A549 (cell line): ENCODE results near the gene ATP9B. TPM values are rescaled to one million over a fixed set of nuclear protein-coding genes. Genes with fewer than 3 reads are reported as not detected.

Experiments used
- ATAC-seq, 2 experiments: fragments of 200-7000 bp in 1 of 2; fragments of >200 bp in 1 of 2; cut with Nextera tagmentation in 1 of 2; cut with Tn5 transposase in 1 of 2; 3 replicates each; pipeline versions ENCODE4 v1.8.0 to v1.9.1; 2018 to 2020; ENCODE audit warnings: mild to moderate bottlenecking in 1 of 2, moderate library complexity in 1 of 2
- CTCF ChIA-PET: fragments of 300-600 bp; sonication (Branson Sonifier 250); formaldehyde crosslinking; extraction: SDS; loops from one replicate; lab custom pipeline; 2021; ENCODE audit warnings: antibody characterized with exemption, inconsistent platforms; lab: Yijun Ruan, JAX
- POLR2A ChIA-PET: fragments of 350-600 bp; formaldehyde crosslinking; extraction: SDS; loops from one replicate; lab custom pipeline; 2021; ENCODE audit warnings: antibody characterized with exemption, inconsistent platforms; lab: Yijun Ruan, JAX
- DNase-seq, 2 experiments: peaks; one replicate each; pipeline versions ENCODE4 v3.0.0 to v3.0.0-alpha.2; 2011 to 2016; ENCODE audit warnings: low read depth in 1 of 2, low spot score in 1 of 2
- FAIRE-seq: peaks from 2 replicates; lab custom pipeline; 2011; peaks lifted over from hg19 to GRCh38; lab: Jason Lieb, UNC
- H3K27ac ChIP-seq, 2 experiments: fragments of >200 bp; sonication (Bioruptor Twin); formaldehyde crosslinking; 3 replicates each; pipeline ENCODE4 v1.5.1; 2016 to 2017
- H3K4me1 ChIP-seq: fragments of >200 bp; sonication (Bioruptor Twin); formaldehyde crosslinking; 3 replicates; pipeline ENCODE4 v1.6.1; 2016
- H3K4me2 ChIP-seq: fragments of >200 bp; sonication (Bioruptor Twin); formaldehyde crosslinking; 3 replicates; pipeline ENCODE4 v1.6.1; 2016
- H3K4me3 ChIP-seq: fragments of >200 bp; sonication (Bioruptor Twin); formaldehyde crosslinking; 3 replicates; pipeline ENCODE4 v1.5.1; 2016
- H3K9me3 ChIP-seq: fragments of >200 bp; sonication (Bioruptor Twin); formaldehyde crosslinking; 3 replicates; pipeline ENCODE4 v1.6.1; 2016
- BHLHE40 ChIP-seq: IDR thresholded peaks from 2 replicates; pipeline ENCODE4 v1.6.1; 2012; ENCODE audit warnings: low read depth, low read length, inconsistent platforms
- CBX8 ChIP-seq: fragments of 200-600 bp; sonication (generic); IDR thresholded peaks from 2 replicates; pipeline ENCODE4 v1.6.1; 2016
- E2F6 ChIP-seq: IDR thresholded peaks from 2 replicates; pipeline ENCODE4 v1.6.1; 2012; ENCODE audit warnings: low read depth, borderline replicate concordance
- EHF ChIP-seq: fragments of 250-450 bp; sonication (Bioruptor Pico); IDR thresholded peaks from 2 replicates; pipeline ENCODE4 v1.5.0; 2020; ENCODE audit warnings: mild to moderate bottlenecking
- EP300 ChIP-seq, 2 experiments: fragments of >200 bp; sonication (Bioruptor Twin); formaldehyde crosslinking; IDR thresholded peaks; 2 replicates in 1 of 2; 3 replicates in 1 of 2; pipeline ENCODE4 v1.6.1; 2016 to 2017
- GATA3 ChIP-seq: IDR thresholded peaks from 2 replicates; pipeline ENCODE4 v1.6.1; 2012; ENCODE audit warnings: borderline replicate concordance
- HES2 ChIP-seq: fragments of >200 bp; sonication (Bioruptor Twin); formaldehyde crosslinking; IDR thresholded peaks from 2 replicates; pipeline ENCODE4 v1.6.1; 2016
- HEYL ChIP-seq: fragments of 250-450 bp; sonication (Bioruptor Pico); IDR thresholded peaks from 2 replicates; pipeline ENCODE4 v1.8.0; 2021; ENCODE audit warnings: mild to moderate bottlenecking, moderate library complexity
- HOXA7 ChIP-seq: fragments of 250-450 bp; sonication (Bioruptor Pico); IDR thresholded peaks from 2 replicates; pipeline ENCODE4 v1.5.0; 2020; ENCODE audit warnings: mild to moderate bottlenecking, moderate library complexity
- HOXB5 ChIP-seq: fragments of 250-450 bp; sonication (Bioruptor Pico); IDR thresholded peaks from 2 replicates; pipeline ENCODE4 v1.5.0; 2020; ENCODE audit warnings: mild to moderate bottlenecking, moderate library complexity
- JUNB ChIP-seq: fragments of >200 bp; sonication (Bioruptor Twin); formaldehyde crosslinking; IDR thresholded peaks from 2 replicates; pipeline ENCODE4 v1.6.1; 2016
- KDM5A ChIP-seq: fragments of 200-600 bp; sonication (generic); IDR thresholded peaks from 2 replicates; pipeline ENCODE4 v1.6.1; 2016; ENCODE audit warnings: antibody characterized with exemption, mild to moderate bottlenecking
- MYC ChIP-seq: IDR thresholded peaks from 2 replicates; pipeline ENCODE4 v1.6.1; 2012; ENCODE audit warnings: mild to moderate bottlenecking, inconsistent platforms, low read length, improper control_type of control experiment, borderline replicate concordance
- NR3C1 ChIP-seq: fragments of >200 bp; sonication (Bioruptor Twin); formaldehyde crosslinking; IDR thresholded peaks from 3 replicates; pipeline ENCODE4 v1.6.1; 2017
- POLR2A ChIP-seq: IDR thresholded peaks from 2 replicates; pipeline ENCODE4 v1.6.1; 2012; ENCODE audit warnings: mild to moderate bottlenecking, low read length
- POLR2AphosphoS2 ChIP-seq: conservative IDR thresholded peaks from 2 replicates; pipeline ENCODE4 v1.6.1; 2012; ENCODE audit warnings: low read length, improper control_type of control experiment, inconsistent platforms
- SMC3 ChIP-seq: fragments of >200 bp; sonication (Bioruptor Twin); formaldehyde crosslinking; IDR thresholded peaks from 3 replicates; pipeline ENCODE4 v1.6.1; 2018; ENCODE audit warnings: inconsistent platforms
- SREBF2 ChIP-seq: fragments of 450-650 bp; IDR thresholded peaks from 2 replicates; pipeline ENCODE4 v1.6.1; 2014; ENCODE audit warnings: mild to moderate bottlenecking, moderate library complexity
- ZNF302 ChIP-seq: fragments of 250-450 bp; sonication (Bioruptor Pico); IDR thresholded peaks from 2 replicates; pipeline ENCODE4 v1.9.0; 2021; ENCODE audit warnings: inconsistent platforms, mild to moderate bottlenecking, moderate library complexity
- ZSCAN20 ChIP-seq: fragments of 250-450 bp; sonication (Bioruptor Pico); IDR thresholded peaks from 2 replicates; pipeline ENCODE4 v1.8.0; 2022; ENCODE audit warnings: mild to moderate bottlenecking, moderate library complexity
- WGBS: methylation state at CpG from one replicate; pipeline ENCODE4 v1.1.6; 2017; ENCODE audit errors: missing lambda C conversion rate; 5-methylcytosine and 5-hydroxymethylcytosine counted together
- polyA plus RNA-seq, 4 experiments: library from polyadenylated mRNA; depleted of rRNA in 3 of 4; stranded (reverse); fragments of >200 nt; fragmentation: RNase III in 1 of 4; extraction: RNeasy Plus Mini Kit Qiagen cat#74134 plus additional on column Dnase treatment in 1 of 4; gene quantifications; 2 replicates in 3 of 4; 3 replicates in 1 of 4; pipeline ENCODE4 v1.2.3, GENCODE V29; 2011 to 2017
- TF ChIP-seq, protein P1 (sequence below): fragments of 200-600 bp; sonication (generic); IDR thresholded peaks from 2 replicates; pipeline ENCODE4 v1.6.1; 2016; ENCODE audit warnings: antibody characterized with exemption, mild to moderate bottlenecking, moderate library complexity
- TF ChIP-seq, protein P2 (sequence below): fragments of >200 bp; sonication (Bioruptor Twin); formaldehyde crosslinking; IDR thresholded peaks from 3 replicates; pipeline ENCODE4 v1.5.1; 2016
- TF ChIP-seq, protein P3 (sequence below): fragments of 150-350 bp; IDR thresholded peaks from 2 replicates; pipeline ENCODE4 v1.6.1; 2014; ENCODE audit warnings: low read depth, mild to moderate bottlenecking, low read length

Gene ATP9B
- polyA plus RNA-seq, 2 of the 4 experiments (the other 2 are of a cell fraction) = 22.6 to 35.7 TPM

GRCh38 chr18:79058007-79058406 is 11.2 kb upstream of the ATP9B start (continued):
- TF ChIP-seq, protein P1, sequence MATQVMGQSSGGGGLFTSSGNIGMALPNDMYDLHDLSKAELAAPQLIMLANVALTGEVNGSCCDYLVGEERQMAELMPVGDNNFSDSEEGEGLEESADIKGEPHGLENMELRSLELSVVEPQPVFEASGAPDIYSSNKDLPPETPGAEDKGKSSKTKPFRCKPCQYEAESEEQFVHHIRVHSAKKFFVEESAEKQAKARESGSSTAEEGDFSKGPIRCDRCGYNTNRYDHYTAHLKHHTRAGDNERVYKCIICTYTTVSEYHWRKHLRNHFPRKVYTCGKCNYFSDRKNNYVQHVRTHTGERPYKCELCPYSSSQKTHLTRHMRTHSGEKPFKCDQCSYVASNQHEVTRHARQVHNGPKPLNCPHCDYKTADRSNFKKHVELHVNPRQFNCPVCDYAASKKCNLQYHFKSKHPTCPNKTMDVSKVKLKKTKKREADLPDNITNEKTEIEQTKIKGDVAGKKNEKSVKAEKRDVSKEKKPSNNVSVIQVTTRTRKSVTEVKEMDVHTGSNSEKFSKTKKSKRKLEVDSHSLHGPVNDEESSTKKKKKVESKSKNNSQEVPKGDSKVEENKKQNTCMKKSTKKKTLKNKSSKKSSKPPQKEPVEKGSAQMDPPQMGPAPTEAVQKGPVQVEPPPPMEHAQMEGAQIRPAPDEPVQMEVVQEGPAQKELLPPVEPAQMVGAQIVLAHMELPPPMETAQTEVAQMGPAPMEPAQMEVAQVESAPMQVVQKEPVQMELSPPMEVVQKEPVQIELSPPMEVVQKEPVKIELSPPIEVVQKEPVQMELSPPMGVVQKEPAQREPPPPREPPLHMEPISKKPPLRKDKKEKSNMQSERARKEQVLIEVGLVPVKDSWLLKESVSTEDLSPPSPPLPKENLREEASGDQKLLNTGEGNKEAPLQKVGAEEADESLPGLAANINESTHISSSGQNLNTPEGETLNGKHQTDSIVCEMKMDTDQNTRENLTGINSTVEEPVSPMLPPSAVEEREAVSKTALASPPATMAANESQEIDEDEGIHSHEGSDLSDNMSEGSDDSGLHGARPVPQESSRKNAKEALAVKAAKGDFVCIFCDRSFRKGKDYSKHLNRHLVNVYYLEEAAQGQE = no peak
- TF ChIP-seq HES2 (no peak), SMC3 (no peak), E2F6 (no peak), ZSCAN20 (CRISPR knock-in tag) (no peak)
- TF ChIP-seq, protein P2, sequence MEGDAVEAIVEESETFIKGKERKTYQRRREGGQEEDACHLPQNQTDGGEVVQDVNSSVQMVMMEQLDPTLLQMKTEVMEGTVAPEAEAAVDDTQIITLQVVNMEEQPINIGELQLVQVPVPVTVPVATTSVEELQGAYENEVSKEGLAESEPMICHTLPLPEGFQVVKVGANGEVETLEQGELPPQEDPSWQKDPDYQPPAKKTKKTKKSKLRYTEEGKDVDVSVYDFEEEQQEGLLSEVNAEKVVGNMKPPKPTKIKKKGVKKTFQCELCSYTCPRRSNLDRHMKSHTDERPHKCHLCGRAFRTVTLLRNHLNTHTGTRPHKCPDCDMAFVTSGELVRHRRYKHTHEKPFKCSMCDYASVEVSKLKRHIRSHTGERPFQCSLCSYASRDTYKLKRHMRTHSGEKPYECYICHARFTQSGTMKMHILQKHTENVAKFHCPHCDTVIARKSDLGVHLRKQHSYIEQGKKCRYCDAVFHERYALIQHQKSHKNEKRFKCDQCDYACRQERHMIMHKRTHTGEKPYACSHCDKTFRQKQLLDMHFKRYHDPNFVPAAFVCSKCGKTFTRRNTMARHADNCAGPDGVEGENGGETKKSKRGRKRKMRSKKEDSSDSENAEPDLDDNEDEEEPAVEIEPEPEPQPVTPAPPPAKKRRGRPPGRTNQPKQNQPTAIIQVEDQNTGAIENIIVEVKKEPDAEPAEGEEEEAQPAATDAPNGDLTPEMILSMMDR = no peak
- TF ChIP-seq, all 56 proteins: peak for 0

GRCh38 chr18:79062806-79063205 is 6.4 kb upstream of the ATP9B start:
- FAIRE-seq (no peak), DNase-seq (no peak), ATAC-seq (no peak)
- 63% methylated on average over 8 of the region's 9 CpGs for WGBS
- CTCF ChIA-PET = no interaction called here
- TF ChIP-seq POLR2A (no peak), MYC (no peak), EP300 (IDR thresholded peaks at IDR 0.05) (no peak), GATA3 (no peak), SREBF2 (no peak), EHF (CRISPR knock-in tag) (no peak)
- TF ChIP-seq, protein P3, sequence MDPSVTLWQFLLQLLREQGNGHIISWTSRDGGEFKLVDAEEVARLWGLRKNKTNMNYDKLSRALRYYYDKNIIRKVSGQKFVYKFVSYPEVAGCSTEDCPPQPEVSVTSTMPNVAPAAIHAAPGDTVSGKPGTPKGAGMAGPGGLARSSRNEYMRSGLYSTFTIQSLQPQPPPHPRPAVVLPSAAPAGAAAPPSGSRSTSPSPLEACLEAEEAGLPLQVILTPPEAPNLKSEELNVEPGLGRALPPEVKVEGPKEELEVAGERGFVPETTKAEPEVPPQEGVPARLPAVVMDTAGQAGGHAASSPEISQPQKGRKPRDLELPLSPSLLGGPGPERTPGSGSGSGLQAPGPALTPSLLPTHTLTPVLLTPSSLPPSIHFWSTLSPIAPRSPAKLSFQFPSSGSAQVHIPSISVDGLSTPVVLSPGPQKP = no peak
- Histone ChIP-seq H3K27ac (no peak overlapping the region), H3K4me1 (no peaks in the 10 kb centered on the region), H3K4me3 (no peak overlapping the region), H3K9me3 (no peaks in the 10 kb centered on the region; the same call in 2 of the 3 replicates), H3K4me2 (no peak overlapping the region)
- POLR2A ChIA-PET = no interaction called here

GRCh38 chr18:79064228-79064627 is 5.0 kb upstream of the ATP9B start:
- CTCF ChIA-PET = interaction anchor here (0.6 to 0.7 kb wide), 2 partner anchors 125 to 166 kb away, joined by 3 read pairs; no protein-coding TSS in a partner anchor
- POLR2A ChIA-PET = no interaction called here
- Histone ChIP-seq H3K4me1 (no peaks in the 10 kb centered on the region), H3K4me2 (no peak overlapping the region), H3K9me3 (peaks cover 5% of the 10 kb centered on the region; the same call in 2 of the 3 replicates), H3K4me3 (no peak overlapping the region), H3K27ac (no peak overlapping the region)
- ATAC-seq (no peak), DNase-seq (no peak), FAIRE-seq (no peak)
- TF ChIP-seq NR3C1 (no peak), ZNF302 (CRISPR knock-in tag) (no peak), SREBF2 (no peak), POLR2AphosphoS2 (no peak), CBX8 (no peak), KDM5A (no peak), HOXA7 (CRISPR knock-in tag) (no peak), BHLHE40 (no peak), HEYL (CRISPR knock-in tag) (no peak), EHF (CRISPR knock-in tag) (no peak), HOXB5 (CRISPR knock-in tag) (no peak), EP300 (IDR thresholded peaks at IDR 0.05) (no peak), JUNB (no peak)
- 52% methylated on average over 5 of the region's 5 CpGs for whole genome bisulfite sequencing
